Left cardiac atrium (tissue), 4 donors: ENCODE measurements around the gene CLCF1. TPM values are rescaled to one million over a fixed set of nuclear protein-coding genes. Genes with fewer than 3 reads are reported as not detected.

Experiments used
- ATAC-seq, 2 donors: fragments of 200-7000 bp; cut with Tn5 transposase; one replicate each; pipeline ENCODE4 v1.9.1; 2020; ENCODE audit warnings: mild to moderate bottlenecking in 2 of 2, moderate library complexity in 2 of 2
- DNase-seq: peaks from one replicate; pipeline ENCODE4 v3.0.0-alpha.2; 2020
- intact Hi-C, 2 donors: fragments of 100-400 bp; cut with DNase I; formaldehyde crosslinking; loops; one replicate each; pipeline versions ENCODE4 v1.14.1 to v1.15.1; 2022 to 2023
- total RNA-seq, 2 donors: library from RNA; stranded (reverse); fragmentation: NEBNext Ultra II Directional; extraction: Animal tissue kit (Norgen Biotek cat#: 25700); gene quantifications; one replicate each; pipeline ENCODE4 v1.2.1, GENCODE V29; 2021
- donor health status: DM: no; HTN: yes; CAD: no.
- donor health status: DM: no; HTN: yes; CAD: no; lungs with severe emphysema.
- donor health status: DM: yes; HTN: yes; CAD: no.
- donor health status: Dilated cardiomyopathy.

The CLCF1 gene
- total RNA-seq, 2 donors from 2014 or later = 1.1 to 4.6 TPM

- DNase-seq (no peak), ATAC-seq (no peak)
- intact Hi-C loops = loop anchor here in 1 of 2 donors (10.0 kb wide), 1 partner anchor 106 kb away; the partner anchor contains the start of genes CDK2AP2 and PITPNM1
Observed at GRCh38 chr11:67398661-67399563, 25.5 kb upstream of the CLCF1 start.

GRCh38 chr11:67397986-67398660 lies 24.7 kb upstream of the CLCF1 start:
- intact Hi-C loops = loop anchor here in 1 of 2 donors (10.0 kb wide), 1 partner anchor 107 kb away; the partner anchor contains the start of genes CDK2AP2 and PITPNM1
- no peak for DNase-seq

DNA sequence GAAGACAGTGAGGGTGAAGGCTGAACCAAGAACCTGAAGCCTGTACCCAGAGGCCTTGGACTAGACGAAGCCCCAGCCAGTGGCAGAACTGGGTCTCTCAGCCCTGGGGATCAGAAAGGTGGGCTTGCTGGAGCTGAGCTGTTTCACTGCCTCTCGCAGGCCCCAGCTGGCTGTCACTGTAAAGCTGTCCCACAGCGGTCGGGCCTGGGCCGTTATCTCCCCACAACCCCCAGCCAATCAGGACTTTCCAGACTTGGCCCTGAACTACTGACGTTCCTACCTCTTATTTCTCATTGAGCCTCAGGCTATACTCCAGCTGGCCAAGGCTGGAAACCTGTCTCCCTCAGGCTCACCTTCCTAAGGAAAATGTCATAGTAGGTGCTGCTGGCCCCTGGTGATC lies 24.1 kb upstream of the CLCF1 start:
- ATAC-seq = no peak
- intact Hi-C loops = loop anchor here in 1 of 2 donors (10.0 kb wide), 1 partner anchor 107 kb away; the partner anchor contains the start of genes CDK2AP2 and PITPNM1
- no peak for DNase-seq

More at GRCh38 chr11:67397986-67398660, 24.7 kb upstream of the CLCF1 start:
- no peak for ATAC-seq

DNA sequence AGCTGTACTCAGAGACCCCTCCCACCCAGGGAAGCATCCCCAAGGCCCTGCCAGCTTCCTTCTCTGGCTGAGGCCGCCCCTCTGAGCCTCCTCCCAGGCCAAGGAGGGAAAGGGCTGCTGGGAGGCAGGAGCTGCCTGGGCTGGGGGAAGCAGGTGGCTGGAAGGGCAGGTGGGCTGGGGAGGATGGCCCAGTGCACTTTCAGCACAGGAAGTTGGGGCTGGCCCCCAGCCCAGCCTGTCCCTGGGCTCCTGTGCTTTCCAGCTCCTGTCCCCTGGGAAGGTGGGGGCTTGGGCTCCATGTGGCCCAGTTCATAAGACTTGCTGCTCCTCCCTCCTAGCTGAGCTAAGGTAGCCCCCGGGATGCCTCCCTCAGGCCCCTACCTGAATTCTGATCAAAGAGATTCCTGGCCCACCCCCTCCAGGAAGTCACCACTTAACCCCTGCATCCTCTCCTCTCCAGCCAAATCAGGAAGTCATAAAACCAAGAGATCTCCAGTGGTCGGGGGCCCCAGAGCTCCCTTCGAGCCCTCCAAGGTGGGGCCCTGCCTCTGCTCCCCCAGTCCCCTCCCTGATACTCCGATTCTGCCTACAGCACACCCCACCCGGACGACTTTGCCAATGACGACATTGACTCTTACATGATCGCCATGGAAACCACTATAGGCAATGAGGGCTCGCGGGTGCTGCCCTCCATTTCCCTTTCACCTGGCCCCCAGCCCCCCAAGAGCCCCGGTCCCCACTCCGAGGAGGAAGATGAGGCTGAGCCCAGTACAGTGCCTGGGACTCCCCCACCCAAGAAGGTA lies 23.4 kb upstream of the CLCF1 start:
- DNase-seq (no peak), ATAC-seq (no peak)
- intact Hi-C loops = loop anchor here in 1 of 2 donors (10.0 kb wide), 1 partner anchor 108 kb away; the partner anchor contains the start of genes CDK2AP2 and PITPNM1

DNA sequence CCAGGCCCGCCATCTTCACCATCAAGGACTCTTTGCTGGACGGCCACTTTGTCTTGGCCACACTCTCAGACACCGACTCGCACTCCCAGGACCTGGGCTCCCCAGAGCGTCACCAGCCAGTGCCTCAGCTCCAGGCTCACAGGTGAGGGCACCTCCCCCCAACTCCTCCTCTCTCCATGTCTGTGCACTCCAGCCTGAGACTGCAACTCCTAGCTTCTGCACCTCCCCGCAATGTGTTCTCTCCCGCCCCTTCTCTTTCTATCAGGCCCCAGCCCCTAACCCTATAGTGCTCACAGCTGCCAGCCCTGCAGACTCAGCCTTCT lies 22.8 kb upstream of the CLCF1 start:
- ATAC-seq = no peak
- no peak for DNase-seq
- intact Hi-C loops = loop anchor here in 1 of 2 donors (10.0 kb wide), 1 partner anchor 109 kb away; the partner anchor contains the start of genes CDK2AP2 and PITPNM1

GRCh38 chr11:67395555-67396258 lies 22.3 kb upstream of the CLCF1 start:
- ATAC-seq = no peak
- DNase-seq = no peak
- intact Hi-C loops = loop anchor here in 1 of 2 donors (10.0 kb wide), 1 partner anchor 109 kb away; the partner anchor contains the start of genes CDK2AP2 and PITPNM1

GRCh38 chr11:67393990-67394389 lies 20.6 kb upstream of the CLCF1 start:
- DNase-seq (no peak), ATAC-seq (no peak)
- intact Hi-C loops = loop anchor here in 1 of 2 donors (10.0 kb wide), 1 partner anchor 111 kb away; the partner anchor contains the start of genes CDK2AP2 and PITPNM1

DNA sequence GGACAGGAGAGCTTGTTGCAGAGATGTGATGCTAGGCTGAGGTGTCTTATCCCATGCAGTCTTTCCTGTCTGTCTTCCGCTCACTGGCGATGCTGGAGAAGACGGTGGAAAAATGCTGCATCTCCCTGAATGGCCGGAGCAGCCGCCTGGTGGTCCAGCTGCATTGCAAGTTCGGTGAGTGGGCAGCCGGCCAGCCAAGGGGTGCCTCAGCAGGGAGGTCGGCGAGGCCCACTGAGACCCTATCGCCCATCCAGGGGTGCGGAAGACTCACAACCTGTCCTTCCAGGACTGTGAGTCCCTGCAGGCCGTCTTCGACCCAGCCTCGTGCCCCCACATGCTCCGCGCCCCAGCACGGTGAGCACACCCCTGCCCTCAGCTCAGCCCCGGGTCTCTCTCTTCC lies 20.0 kb upstream of the CLCF1 start:
- no peak for DNase-seq
- no peak for ATAC-seq
- intact Hi-C loops = loop anchor here in 1 of 2 donors (10.0 kb wide), 1 partner anchor 111 kb away; the partner anchor contains the start of genes CDK2AP2 and PITPNM1

- peak in 1 of 2 donors; percentile 0 for ATAC-seq
- intact Hi-C loops = loop anchor here in 1 of 2 donors (10.0 kb wide), 1 partner anchor 113 kb away; the partner anchor contains the start of genes CDK2AP2 and PITPNM1
- DNase-seq = no peak
Observed at GRCh38 chr11:67392183-67392715, 18.9 kb upstream of the CLCF1 start.

DNA sequence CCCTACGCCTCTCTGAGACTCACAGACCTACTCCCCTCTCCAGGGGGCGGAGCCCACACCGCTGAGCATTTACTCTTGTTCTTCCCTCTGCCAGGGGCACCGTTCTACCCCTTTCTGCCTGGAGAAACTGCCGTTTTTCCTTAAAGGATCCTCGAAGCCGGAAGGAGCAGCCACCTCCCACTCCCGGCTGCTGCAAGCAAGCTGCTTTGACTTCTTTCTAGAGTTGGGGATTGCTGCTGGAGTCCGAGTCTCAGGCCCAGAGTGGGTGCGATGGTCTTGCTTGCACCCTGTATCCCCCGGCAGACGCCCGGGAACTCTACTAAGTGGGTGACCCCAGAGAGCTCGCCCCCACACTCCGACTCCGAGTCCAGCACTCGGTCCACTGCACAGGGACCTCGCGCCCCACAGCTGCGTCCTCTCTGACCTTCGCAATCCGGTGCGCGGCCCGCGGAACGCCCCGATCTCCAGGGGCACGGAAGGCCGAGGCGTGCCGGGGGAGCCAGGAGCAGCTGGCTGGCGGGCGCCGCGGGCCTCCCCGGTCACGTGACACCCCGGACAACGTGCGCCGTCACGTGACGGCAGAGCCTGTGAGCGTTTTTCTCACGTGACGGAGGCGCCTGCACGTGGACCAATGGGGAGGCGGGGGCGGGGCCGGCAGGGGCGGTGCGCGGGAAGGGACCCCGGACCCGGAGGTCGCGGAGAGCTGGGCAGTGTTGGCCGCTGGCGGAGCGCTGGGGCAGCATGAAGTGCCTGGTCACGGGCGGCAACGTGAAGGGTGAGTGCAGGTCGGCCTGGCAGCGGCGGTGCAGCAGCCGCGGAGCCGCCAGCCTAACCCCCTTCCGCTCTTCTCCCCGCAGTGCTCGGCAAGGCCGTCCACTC lies 18.1 kb upstream of the CLCF1 start, which contains the start of gene RAD9A:
Gene RAD9A, plus strand, starts transcription at position 683 of the 879 bp plus-strand sequence. Its CDS starts 59 bp downstream, at position 742.
- ATAC-seq (peak; percentile 87 to 94), DNase-seq (peak; percentile 98)
- intact Hi-C loops = loop anchor here in 1 of 2 donors (10.0 kb wide), 1 partner anchor 113 kb away; the partner anchor contains the start of genes CDK2AP2 and PITPNM1

DNA sequence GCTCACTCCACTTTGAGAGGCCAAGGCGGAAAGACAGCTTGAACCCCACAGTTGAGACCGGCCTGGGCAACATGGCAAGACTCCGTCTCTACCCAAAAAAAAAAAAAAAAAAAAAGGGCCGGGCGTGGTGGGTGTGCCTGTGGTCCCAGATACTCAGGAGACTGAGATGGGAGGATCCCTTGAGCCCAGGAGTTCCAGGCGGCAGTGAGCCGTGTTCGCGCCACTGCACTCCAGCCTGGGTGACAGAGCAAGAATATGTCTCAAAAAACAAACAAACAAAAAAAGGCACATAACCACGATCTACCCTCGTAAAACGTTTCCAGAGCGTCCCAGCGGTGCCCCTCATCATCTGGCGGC lies 17.5 kb upstream of the CLCF1 start:
- ATAC-seq (no peak), DNase-seq (no peak)
- intact Hi-C loops = loop anchor here in 1 of 2 donors (10.0 kb wide), 1 partner anchor 114 kb away; the partner anchor contains the start of genes CDK2AP2 and PITPNM1

GRCh38 chr11:67389477-67389876 lies 16.1 kb upstream of the CLCF1 start:
- DNase-seq = no peak
- intact Hi-C loops = no loop called here
- ATAC-seq = no peak

- intact Hi-C loops = no loop called here
- DNase-seq (no peak), ATAC-seq (no peak)
Observed at GRCh38 chr11:67387518-67387917, 14.1 kb upstream of the CLCF1 start.

DNA sequence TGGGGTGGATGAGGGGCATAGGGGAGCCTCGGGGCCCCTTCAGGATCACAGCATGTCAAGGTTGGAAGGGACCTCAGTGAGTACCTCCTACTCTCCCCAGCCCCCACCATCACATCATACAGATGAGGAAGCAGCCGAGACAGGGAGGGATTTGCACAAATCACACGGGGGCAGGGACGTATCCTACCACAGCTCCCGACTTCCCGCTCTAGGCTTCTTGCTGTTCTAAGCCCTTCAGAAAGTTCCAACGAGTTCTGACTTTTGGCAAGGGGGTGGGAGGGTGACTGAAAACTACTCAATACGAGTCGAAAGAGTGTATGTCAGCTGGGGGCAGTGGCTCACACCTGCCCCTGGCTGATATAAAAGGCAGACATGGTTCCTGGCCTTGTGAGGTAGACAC lies 13.7 kb upstream of the CLCF1 start:
- DNase-seq (no peak), ATAC-seq (no peak)
- intact Hi-C loops = no loop called here

- ATAC-seq (peak in 1 of 2 donors; percentile 31), DNase-seq (no peak)
- intact Hi-C loops = loop anchor here (5.0 kb wide), 1 partner anchor 38 kb away; no protein-coding TSS in a partner anchor
Observed at GRCh38 chr11:67384851-67385366, 11.5 kb upstream of the CLCF1 start.
